Measurements from ENCODE around the gene ZNF585A.
"Not testable (repeated sequence)": the region's sequence is repeated elsewhere in the genome, so short reads cannot be mapped to it uniquely, and the experiment has no call there.

The ZNF585A gene

DNA sequence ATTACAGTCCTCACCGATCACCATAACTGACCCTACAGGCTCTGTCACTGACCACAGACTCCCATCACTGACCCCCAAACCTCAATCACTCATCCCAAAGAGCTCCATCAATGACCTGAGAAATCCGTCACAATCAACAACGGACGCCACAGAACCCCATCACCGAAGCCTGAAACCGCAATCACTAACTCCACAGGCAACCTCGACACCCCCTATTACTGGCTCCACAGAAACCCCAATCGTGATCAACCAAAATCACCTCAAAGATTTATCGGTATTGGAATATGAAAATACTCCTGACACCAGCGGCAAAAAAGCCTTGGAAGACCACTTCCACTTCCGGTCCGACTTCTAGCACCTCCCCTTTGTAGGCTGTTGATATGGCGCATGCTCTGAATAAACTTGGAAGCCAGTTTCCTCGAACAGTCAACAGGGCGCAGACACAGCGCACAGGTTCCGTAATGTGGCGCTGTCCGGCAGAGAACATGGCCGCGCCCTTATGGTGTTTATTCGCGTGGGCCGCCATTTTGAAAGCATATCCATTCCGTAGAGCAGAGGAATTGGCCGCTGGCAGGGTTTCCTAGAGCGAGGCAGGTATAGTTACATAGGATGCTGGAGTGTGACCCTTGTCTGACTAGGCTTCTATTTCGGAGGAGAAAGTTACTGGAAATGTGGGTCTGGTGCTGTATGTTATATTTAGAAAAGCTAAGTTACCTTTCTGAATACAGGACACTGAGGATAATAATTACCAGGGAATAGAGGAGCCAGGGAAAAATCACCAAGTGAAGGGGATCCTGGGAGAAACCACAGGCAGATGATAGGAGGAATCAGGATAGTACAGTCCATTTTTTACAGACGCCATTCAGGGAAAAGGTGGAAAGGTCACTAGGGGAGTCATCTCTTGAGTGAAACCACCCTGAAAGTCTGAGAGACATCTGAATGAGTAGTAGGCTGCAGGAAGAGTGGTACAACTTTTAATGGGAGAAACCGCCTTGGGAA, at the start of gene ZNF585A:
Gene ZNF585A (minus strand): TSS at position 328 of the 999 bp plus-strand sequence. CDS start 2,785 bp downstream, outside the sequence.
- DNase-seq, result peak; percentile 99

DNA sequence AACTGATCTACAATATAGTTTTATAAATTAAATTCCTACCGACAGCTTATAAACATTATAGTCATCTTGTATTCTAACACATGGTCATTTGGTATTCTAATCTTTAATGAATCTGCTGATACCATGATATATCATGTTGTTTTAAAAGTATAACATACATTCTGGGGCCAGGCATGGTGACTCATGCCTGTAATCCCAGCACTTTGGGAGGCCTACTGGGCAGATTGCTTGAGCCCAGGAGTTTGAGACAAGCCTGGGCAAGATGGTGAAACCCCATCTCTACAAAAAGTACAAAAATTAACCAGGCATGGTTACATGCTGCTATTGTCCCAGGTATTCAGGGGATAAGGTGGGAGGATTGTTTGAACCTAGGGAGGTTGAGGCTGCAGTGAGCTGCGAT, 48.6 kb upstream of the ZNF585A start:
- no peak for DNase-seq

DNA sequence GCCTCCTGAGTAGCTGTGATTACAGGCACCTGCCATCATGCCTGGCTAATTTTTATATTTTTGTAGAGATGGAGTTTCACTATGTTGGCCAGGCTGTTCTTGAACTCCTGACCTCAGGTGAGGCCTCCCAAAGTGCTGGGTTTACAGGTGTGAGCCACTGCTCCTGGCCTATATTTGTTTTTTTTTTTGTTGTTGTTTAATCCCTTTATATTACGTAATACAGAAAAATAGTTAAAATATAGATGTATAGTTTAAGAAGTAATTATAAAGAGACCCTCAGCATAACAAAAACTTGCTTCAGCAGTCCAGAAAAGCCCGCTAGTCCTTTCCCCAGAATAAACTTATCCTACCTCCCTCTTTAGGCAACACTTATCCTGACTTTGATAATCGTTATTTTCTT, 47.9 kb upstream of the ZNF585A start:
- DNase-seq, result no peak

DNA sequence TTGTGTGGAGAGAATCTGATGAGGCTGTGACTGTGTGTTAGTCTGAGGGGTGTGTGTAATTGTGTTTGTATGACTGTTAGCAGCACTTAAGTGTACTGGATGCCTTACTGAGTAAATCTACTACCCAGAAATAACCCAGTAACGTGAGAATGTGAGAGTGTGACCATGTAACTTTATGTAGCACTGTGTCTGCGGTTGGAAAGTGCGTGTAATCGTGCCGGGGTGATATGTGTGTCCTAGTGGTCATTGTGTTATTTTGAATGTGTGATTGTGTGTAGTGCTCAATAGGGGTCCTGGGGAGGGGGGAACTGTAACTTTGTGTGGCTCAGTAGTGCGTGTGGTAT, 46.1 kb upstream of the ZNF585A start:
- no peak for DNase-seq

DNA sequence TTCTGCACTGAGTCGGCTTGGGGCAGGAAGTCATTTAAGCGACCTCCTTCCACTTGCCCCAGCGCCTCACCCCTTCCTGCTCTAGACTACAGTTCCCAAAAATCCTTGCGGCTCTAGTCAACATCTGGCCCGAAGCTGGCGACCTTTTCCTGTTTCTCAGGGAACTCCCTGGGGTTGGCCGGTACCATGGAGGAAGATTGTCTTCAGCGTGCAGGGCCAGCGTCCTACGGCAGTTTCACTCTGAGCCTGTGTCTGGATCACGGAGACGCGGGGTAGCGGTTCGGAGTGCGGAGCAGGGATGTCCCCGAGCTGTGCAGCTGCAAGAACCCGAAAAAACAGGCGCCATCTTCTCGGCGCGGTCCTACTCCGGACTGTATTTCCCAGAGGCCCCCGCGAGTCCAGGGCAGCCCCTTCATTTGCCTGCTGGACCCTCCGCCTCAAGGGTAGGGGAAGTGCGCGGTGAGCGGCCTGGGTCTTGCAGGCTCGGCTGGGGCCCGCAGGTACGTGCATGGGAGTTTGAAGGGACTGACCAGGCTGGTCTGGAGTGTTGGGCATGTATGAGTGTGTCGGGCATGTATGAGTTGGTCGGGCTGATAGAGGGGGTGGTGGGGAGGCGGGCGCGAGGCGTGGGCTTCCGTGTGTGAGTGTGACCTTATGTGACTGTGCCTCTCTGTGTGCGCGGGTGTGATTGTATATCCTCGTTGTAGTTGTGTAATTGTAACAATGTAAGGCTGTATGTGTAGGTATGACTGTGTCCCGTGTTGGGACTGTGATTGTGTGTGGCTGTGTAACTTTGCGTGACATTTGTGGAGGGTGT, 45.5 kb upstream of the ZNF585A start, which contains the start of gene ZNF383:
Gene ZNF383 (plus strand): TSS at position 440 of the 817 bp plus-strand sequence. CDS start 12,240 bp downstream, outside the sequence.
- DNase-seq, result peak; percentile 96 to 98

DNA sequence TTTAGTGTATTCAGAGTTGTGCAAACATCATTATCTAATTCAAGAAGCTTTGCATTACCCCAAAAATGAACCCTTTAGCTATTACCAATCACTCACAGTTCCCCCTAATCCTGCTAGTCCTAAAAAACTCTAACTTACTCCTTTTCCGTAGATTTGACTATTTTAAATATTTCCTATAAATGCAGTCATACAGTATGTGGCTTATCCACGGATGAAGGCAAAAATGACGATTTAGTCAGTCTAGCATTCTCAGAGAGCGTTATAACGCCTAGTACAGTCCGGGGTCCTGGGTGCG, 44.9 kb upstream of the ZNF585A start:
- DNase-seq, result no peak

DNA sequence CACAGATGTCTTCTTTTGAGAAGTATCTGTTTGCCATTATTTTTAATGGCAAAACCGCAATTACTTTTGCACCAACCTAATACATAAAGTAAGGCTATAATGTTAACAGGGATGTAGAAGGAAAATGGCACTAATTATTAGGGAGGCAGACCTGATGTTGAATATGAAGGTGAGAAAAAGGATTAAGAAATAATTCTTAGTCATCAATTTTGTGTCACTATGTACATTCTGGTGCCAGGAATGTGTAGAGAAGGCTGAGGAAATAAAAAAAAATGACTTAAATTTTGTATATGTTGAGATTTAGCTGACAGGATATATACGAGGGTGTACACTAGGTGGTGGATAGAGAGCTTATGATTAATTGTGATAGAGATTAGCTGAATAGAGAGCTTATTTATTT, 25.3 kb upstream of the ZNF585A start:
- DNase-seq, result no peak

DNA sequence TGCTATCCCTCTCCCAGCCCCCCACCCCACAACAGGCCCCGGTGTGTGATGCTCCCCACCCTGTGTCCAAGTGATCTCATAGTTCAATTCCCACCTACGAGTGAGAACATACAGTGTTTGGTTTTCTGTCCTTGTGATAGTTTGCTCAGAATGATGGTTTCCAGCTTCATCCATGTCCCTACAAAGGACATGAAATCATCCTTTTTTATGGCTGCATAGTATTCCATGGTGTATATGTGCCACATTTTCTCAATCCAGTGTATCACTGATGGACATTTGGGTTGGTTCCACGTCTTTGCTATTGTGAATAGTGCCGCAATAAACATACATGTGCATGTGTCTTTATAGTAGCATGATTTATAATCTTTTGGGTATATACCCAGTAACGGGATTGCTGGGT, 24.6 kb upstream of the ZNF585A start:
- DNase-seq, result not testable (repeated sequence)

DNA sequence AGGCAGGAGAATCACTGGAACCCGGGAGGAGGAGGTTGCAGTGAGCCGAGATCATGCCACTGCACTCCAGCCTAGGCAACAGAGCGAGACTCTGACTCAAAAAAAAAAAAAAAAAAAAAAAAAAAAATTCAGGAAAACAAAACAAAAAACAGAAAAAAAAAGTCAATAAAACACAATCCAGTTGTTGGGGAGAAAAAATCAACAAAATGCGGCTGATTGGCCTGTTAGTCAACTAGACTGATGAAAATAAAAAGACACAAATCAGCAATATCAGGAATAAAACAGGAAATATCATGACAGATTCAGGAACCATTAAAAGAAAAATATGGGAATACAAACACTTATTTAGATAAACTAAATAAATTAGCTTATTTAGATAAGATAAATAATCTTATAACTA, 22.8 kb upstream of the ZNF585A start:
- DNase-seq, result not testable (repeated sequence)

DNA sequence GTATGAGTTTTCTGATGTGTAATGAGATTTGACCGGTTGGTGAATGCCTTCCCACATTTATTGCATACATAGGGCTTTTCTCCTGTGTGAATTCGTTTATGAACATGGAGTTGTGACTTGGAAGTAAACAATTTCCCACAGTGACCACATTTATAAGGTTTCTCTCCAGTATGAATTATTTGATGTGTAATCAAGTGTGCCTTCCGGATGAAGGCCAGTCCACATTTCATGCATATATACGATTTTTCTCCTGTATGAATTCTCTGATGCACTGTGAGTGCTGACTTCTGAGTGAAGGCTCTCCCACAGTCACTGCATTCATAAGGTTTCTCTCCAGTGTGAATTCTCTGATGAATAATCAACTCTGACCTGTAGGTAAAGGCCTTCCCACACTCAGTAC, 13.6 kb upstream of the ZNF585A start:
- not testable (repeated sequence) for DNase-seq

DNA sequence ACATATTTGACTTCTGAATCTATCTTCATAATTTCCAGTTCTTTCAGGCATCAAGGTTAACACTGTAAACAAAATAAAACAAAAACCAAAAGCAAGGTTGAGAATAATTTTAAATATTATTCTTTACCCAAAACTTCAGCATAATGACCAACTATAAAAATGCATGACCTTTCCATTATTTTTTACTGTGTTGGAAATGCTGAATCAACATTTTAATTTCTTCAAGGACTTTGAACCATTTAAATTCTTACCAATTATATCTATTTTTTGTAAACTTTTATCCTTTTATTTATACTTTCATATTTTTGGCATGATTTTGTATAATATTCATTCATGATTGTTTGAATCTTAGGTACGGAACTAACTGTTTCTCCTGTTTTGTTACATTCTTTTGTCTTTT, 6.9 kb downstream of the ZNF585A start:
- no peak for DNase-seq

DNA sequence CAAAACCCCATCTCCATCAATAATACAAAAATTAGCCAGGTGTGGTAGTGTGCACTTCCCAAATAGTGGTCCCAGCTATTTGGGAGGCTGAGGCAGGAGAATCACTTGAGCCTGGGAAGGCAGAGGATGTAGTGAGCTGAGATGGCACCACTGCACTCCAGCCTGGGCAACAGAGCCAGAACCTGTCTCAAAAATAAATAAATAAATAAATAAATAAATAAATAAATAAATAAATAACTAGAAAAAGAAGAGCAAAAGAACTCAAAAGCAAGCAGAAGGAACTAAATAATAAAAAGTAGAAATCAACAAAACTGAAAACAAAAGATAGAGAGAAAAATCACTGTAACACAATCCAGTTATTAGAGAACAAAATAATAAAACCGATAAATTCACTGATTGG, 12.3 kb downstream of the ZNF585A start:
- DNase-seq, result no peak

DNA sequence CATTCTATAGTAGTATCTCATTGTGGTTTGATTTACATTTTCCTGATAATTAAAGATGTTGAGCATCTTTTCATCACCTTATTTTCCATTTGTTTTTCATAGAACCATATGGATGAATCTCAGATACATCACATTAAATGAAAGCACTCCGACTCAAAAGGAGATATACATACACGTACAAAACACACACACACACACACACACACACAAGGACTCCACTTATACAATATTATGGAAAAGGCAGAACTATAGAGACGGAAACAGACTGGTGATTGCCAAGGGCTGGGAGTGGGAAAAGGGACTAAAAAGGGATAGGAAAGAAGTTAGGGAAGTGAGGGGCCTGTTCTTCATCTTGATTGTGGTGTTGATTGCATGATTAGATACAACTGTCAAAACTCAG, 24.3 kb downstream of the ZNF585A start:
- no peak for DNase-seq

DNA sequence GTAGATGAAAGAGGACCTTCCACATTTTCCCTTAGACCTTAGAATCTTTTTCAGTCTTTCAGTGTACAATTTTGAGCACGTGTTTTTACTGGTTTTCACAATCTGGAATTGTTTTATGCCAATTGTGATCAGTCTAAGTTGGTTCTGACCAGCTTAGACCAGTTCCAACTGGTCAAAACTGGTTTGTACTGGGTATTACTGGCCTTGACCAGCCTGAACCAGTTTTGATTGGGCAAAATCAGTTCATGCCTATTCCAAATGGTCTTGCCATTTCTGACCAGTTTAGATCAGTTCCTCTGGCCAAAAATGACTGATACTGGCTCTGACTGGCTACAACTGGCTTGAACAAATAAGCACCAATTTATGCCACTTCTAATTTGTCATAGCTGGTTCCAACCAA, 36.4 kb downstream of the ZNF585A start:
- no peak for DNase-seq

DNA sequence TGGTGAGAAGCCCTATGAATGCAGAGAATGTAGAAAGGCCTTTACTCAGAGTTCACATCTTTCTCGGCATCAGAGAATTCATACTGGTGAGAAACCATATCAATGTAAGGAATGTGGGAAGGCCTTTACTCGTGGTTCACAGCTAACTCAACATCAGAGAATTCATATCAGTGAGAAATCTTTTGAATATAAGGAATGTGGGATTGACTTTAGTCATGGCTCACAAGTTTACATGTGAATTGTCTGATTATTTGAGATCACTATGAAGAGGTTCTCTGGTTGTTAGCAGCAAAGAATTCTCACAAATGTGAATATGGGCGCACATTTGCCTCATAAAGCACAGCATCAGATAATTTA, 43.7 kb downstream of the ZNF585A start:
- no peak for DNase-seq

DNA sequence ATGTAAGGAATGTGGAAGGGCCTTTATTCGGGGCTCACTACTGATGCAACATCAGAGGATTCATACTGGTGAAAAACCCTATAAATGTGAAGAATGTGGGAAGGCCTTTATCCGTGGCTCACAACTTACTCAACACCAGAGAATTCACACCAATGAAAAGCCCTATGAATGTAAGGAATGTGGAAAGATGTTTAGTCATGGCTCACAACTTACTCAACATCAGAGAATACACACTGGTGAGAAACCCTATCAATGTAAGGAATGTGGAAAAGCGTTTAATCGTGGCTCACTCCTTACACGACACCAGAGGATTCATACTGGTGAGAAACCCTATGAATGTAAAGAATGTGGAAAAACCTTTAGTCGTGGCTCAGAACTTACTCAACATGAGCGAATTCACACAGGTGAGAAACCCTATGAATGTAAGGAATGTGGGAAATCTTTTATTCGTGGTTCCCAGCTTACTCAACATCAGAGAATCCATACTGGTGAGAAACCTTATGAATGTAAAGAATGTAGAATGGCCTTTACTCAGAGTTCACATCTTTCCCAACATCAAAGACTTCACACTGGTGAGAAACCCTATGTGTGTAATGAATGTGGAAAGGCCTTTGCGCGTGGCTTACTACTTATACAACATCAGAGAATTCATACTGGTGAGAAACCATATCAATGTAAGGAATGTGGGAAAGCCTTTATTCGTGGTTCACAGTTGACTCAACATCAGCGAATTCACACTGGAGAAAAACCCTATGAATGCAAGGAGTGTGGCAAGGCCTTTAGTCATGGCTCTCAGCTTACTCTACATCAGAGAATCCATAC, 44.3 kb downstream of the ZNF585A start:
- DNase-seq, result no peak

DNA sequence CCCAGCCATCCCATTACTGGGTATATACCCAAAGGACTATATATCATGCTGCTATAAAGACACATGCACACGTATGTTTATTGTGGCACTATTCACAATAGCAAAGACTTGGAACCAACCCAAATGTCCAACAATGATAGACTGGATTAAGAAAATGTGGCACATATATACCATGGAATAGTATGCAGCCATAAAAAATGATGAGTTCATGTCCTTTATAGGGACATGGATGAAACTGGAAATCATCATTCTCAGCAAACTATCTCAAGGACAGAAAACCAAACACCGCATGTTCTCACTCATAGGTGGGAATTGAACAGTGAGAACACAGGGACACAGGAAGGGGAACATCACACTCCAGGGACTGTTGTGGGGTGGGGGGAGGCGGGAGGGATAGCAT, 50.4 kb downstream of the ZNF585A start:
- not testable (repeated sequence) for DNase-seq

DNA sequence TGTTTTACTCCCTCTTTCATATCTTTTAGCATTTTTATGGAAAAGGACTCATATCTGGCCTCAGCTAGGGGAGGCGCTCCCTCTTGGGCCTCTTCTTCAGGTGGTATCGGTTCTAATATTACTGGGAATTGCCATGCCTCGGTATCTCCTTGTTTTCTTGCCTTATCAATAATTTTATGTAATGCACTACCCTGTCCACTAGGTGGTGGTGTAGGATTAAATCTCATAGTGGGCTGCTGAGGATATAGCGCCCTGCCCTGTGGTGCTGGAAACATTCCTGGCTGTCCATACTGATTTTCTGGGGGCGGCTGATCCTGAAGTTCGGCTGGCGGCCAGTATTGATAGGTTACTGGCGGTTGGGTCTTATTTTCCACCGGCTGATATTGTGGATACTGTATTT, 58.5 kb downstream of the ZNF585A start:
- DNase-seq, result peak in 1 of 2 experiments; percentile 7

DNA sequence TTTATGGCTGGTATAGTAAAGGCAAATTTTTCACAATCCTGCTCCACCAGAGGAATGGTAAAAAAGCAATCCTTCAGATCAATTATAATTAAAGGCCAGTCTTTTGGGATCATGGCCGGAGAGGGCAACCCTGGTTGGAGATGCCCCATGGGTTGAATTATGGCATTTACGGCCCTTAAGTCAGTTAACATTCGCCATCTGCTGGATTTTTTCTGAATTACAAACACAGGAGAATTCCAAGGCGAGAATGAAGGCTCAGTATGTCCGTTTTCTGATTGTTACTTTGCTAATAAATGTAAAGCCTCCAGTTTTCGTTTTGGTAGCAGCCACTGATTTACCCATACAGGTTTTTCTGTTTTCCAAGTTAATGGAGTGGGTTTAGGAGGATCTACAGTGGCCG, 60.7 kb downstream of the ZNF585A start:
- DNase-seq, result peak in 1 of 2 experiments; percentile 21

DNA sequence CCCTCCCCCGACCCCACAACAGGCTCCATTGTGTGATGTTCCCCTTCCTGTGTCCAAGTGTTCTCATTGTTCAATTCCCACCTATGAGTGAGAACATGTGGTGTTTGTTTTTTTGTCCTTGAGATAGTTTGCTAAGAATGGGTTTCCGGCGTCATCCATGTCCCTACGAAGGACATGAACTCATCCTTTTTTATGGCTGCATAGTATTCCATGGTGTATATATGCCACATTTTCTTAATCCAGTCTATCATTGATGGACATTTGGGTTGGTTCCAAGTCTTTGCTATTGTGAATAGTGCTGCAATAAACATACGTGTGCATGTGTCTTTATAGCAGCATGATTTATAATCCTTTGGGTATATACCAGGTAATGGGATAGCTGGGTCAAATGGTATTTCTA, 68.4 kb downstream of the ZNF585A start:
- DNase-seq, result not testable (repeated sequence)

DNA sequence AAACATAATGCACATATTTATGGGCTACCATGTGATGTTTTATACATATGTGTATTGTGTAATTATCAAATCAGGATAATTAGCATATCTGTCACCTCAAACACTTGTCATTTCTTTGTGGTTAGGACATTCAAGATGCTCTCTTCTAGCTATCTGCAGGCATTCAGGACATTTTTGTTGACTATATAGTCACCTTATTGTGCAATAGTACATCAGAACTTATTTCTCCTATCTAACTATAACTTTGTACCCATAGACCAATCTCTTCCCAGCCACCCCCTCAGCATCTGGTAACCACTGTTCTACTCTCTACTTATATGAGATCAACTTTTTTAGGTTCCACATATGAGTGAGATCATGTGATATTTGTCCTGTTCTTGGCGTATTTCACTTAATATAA, 73.9 kb downstream of the ZNF585A start:
- no peak for DNase-seq

DNA sequence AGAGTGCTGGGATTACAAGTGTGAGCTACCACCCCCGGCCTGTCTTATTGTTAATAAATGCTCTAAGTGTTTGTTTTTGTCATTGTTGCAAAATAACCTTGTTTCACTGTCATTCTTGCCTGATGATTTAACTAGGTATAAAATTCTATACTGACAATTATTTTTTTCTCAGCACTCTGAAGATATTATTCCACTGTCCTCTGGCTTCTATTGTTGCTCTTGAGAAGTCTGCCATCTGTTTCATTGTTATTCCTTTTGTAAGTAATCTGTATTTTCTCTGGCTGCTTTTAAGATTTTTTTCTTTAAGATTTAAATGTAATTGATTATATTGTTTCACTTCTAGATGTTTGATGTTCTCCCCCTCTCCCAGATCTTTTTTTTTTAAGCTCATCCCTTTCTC, 76.6 kb downstream of the ZNF585A start:
- DNase-seq, result no peak
